Measurements from ENCODE around the gene C1QTNF3. TPM values are rescaled to one million over a fixed set of nuclear protein-coding genes. Genes with fewer than 3 reads are reported as not detected.

C1QTNF3 gene
- polyA plus RNA-seq, 1 experiment: 1.2 TPM

- CTCF ChIA-PET: interaction anchor here (1.3 kb wide), 1 partner anchor 419 kb away, joined by 3 read pairs; no protein-coding TSS in a partner anchor
- no peaks in the 10 kb centered on the region for H3K27me3 ChIP-seq (ENCODE audit: control insufficient read depth, insufficient read depth, low read length)
- no peak overlapping the region for H3K4me3 ChIP-seq (ENCODE audit: low read depth, low read length)
- no peak overlapping the region for H3K27ac ChIP-seq (ENCODE audit: low read depth, low read length)
- no peaks in the 10 kb centered on the region for H3K9me3 ChIP-seq (ENCODE audit: control insufficient read depth, insufficient read depth, low read length)
- TF ChIP-seq, protein P1, sequence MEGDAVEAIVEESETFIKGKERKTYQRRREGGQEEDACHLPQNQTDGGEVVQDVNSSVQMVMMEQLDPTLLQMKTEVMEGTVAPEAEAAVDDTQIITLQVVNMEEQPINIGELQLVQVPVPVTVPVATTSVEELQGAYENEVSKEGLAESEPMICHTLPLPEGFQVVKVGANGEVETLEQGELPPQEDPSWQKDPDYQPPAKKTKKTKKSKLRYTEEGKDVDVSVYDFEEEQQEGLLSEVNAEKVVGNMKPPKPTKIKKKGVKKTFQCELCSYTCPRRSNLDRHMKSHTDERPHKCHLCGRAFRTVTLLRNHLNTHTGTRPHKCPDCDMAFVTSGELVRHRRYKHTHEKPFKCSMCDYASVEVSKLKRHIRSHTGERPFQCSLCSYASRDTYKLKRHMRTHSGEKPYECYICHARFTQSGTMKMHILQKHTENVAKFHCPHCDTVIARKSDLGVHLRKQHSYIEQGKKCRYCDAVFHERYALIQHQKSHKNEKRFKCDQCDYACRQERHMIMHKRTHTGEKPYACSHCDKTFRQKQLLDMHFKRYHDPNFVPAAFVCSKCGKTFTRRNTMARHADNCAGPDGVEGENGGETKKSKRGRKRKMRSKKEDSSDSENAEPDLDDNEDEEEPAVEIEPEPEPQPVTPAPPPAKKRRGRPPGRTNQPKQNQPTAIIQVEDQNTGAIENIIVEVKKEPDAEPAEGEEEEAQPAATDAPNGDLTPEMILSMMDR (IDR thresholded peaks at IDR 0.05; ENCODE audit: low read depth, low read length): no peak
- DNase-seq (ENCODE audit: low read depth, low spot score): no peak
- POLR2A ChIA-PET: no interaction called here
These were observed 2.0 kb upstream of the C1QTNF3 start for GRCh38 chr5:34045023-34045422.

GRCh38 chr5:34042321-34042720 lies 692 bp downstream of the C1QTNF3 start:
- Histone ChIP-seq H3K9me3 (ENCODE audit: control insufficient read depth, insufficient read depth, low read length) (no peaks in the 10 kb centered on the region), H3K27ac (ENCODE audit: low read depth, low read length) (no peak overlapping the region), H3K27me3 (ENCODE audit: control insufficient read depth, insufficient read depth, low read length) (no peaks in the 10 kb centered on the region), H3K4me3 (ENCODE audit: low read depth, low read length) (no peak overlapping the region)
- ChIA-PET CTCF (no interaction called here), POLR2A (no interaction called here)
- TF ChIP-seq, protein P1 (IDR thresholded peaks at IDR 0.05; ENCODE audit: low read depth, low read length): no peak
- DNase-seq (ENCODE audit: low read depth, low spot score): no peak

DNA sequence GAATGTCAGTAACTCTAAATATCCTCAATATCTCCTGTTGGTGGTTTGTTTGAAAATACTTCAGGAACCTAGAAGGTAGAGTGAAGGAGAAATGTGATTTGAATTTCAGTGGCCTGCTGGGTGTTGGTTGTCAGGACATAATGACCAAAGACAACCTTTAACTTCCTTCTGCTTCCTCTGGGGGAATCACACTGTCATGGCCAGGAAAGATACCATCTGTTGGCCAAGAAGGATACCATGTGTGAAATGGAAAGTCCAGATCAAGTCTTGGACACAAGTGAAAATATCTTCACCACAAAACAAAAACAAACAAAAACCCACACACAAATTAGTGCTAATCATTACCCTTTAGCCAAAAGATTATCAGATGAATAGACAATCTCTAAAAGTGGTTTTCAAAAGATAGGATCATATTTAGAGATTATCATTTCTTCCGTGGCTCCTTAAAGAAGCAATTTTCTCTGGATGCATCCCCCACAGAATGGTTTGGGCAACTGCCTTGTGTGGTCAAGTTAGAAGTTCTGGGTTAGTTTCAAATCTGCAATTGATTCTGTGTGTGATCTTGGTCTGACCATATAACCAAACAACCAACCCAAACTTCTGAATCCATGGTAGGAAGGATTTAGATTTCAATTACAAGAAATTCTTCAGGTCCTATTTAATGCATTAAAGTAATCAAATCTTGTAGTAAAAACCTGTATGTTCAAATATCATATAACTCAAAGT lies 1.6 kb downstream of the C1QTNF3 start:
- ChIA-PET POLR2A (no interaction called here), CTCF (no interaction called here)
- Histone ChIP-seq H3K4me3 (ENCODE audit: low read depth, low read length) (no peak overlapping the region), H3K9me3 (ENCODE audit: control insufficient read depth, insufficient read depth, low read length) (no peaks in the 10 kb centered on the region), H3K27me3 (ENCODE audit: control insufficient read depth, insufficient read depth, low read length) (no peaks in the 10 kb centered on the region), H3K27ac (ENCODE audit: low read depth, low read length) (no peak overlapping the region)
- no peak for DNase-seq (ENCODE audit: low read depth, low spot score)
- TF ChIP-seq, protein P1 (IDR thresholded peaks at IDR 0.05; ENCODE audit: low read depth, low read length): no peak

DNA sequence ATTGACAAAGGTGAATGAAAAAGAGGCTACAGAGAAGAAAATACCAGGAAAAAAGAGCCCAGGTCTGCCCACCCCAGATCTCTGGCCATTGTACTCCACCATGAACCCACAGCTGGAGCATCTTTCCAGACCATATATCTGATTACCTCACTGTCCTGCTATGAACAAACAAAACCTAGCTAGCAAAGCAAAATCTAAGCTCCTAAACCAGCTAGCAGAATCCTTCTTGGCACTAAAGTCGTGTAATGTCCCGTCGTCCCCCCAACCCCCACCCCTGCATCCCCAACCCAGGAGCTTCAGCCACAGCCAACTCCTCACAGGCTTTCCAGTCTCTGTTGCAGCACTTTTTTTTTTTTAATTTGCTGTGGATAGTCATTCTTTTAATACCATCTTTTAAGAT lies 2.5 kb downstream of the C1QTNF3 start:
- TF ChIP-seq, protein P1 (IDR thresholded peaks at IDR 0.05; ENCODE audit: low read depth, low read length): no peak
- H3K9me3 ChIP-seq (ENCODE audit: control insufficient read depth, insufficient read depth, low read length): no peaks in the 10 kb centered on the region
- ChIA-PET POLR2A (no interaction called here), CTCF (interaction anchor here (1.2 kb wide), 1 partner anchor 413 kb away, joined by 4 read pairs; no protein-coding TSS in a partner anchor)
- H3K27ac ChIP-seq (ENCODE audit: low read depth, low read length): no peak overlapping the region
- H3K4me3 ChIP-seq (ENCODE audit: low read depth, low read length): no peak overlapping the region
- DNase-seq (ENCODE audit: low read depth, low spot score): no peak
- no peaks in the 10 kb centered on the region for H3K27me3 ChIP-seq (ENCODE audit: control insufficient read depth, insufficient read depth, low read length)

- ChIA-PET POLR2A (no interaction called here), CTCF (interaction anchor here (1.2 kb wide), 1 partner anchor 414 kb away, joined by 4 read pairs; no protein-coding TSS in a partner anchor)
These were observed 3.4 kb downstream of the C1QTNF3 start for GRCh38 chr5:34039398-34040157.

More at GRCh38 chr5:34039398-34040157, 3.4 kb downstream of the C1QTNF3 start:
- no peak overlapping the region for H3K4me3 ChIP-seq (ENCODE audit: low read depth, low read length)
- no peak overlapping the region for H3K27ac ChIP-seq (ENCODE audit: low read depth, low read length)
- H3K9me3 ChIP-seq (ENCODE audit: control insufficient read depth, insufficient read depth, low read length): no peaks in the 10 kb centered on the region
- no peaks in the 10 kb centered on the region for H3K27me3 ChIP-seq (ENCODE audit: control insufficient read depth, insufficient read depth, low read length)
- TF ChIP-seq, protein P1 (IDR thresholded peaks at IDR 0.05; ENCODE audit: low read depth, low read length): no peak
- no peak for DNase-seq (ENCODE audit: low read depth, low spot score)
